GM18508 (cell line): ENCODE measurements around the gene MCAM.

ENCODE experiments used
- ATAC-seq: cut with Tn5 transposase; IDR thresholded peaks from one replicate; pipeline ENCODE4 v1.9.1; 2021; ENCODE audit warnings: moderate number of reproducible peaks; ENCODE audit not compliant: insufficient read depth, unreplicated experiment

MCAM gene

DNA sequence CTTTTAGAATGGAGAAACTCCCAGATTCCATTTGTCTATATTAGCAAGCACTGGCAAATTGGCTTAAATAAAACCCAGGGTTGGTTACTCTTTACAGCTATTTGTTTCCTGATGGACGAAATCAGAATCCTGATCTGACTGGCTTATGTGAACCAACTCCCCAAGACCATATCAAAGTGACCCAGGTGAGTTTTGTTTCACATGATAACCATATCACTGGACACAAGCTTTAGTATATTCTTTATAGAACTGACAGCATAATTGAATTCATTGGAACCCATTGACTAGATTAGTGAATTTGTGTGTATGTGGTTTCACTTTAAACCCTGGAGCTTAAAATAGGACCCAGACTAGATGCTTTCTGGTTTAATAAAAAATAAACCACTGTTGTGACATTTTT lies 39.3 kb downstream of the MCAM start:
- ATAC-seq: no peak

DNA sequence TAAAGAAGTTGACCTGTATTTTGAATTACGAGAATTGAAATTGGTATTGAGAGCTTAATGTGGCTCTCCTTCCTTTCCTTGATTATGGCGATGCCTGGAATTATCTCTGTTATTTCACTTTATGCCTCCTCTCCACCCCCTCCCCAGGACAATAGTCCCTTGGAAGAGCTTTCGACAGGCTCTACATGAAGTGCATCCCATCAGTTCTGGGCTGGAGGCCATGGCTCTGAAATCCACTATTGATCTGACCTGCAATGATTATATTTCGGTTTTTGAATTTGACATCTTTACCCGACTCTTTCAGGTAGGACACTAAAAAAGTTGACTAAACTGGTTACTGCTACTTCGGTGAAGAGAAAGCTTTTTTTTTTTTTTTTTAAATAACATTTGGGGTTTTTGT lies 43.2 kb downstream of the MCAM start:
- no peak for ATAC-seq

DNA sequence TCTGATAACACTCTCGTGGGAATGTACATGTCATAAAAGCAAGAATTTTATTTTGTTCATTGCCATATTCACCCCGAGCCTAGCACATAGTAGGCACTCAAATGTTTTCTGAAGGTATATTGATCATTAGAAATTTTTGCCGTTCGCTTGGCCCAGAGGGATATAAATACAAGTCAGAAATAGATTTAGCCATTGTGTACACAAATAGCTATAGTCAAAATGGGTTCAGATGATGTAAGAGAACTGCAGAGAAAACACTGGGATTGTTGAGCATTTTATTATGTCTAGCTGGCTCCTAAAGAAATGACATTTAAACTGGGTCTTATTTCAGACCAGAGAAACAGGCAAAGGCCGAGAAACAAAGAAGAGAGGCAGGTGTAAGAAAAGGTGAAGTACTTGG lies 49.3 kb downstream of the MCAM start:
- ATAC-seq: no peak

DNA sequence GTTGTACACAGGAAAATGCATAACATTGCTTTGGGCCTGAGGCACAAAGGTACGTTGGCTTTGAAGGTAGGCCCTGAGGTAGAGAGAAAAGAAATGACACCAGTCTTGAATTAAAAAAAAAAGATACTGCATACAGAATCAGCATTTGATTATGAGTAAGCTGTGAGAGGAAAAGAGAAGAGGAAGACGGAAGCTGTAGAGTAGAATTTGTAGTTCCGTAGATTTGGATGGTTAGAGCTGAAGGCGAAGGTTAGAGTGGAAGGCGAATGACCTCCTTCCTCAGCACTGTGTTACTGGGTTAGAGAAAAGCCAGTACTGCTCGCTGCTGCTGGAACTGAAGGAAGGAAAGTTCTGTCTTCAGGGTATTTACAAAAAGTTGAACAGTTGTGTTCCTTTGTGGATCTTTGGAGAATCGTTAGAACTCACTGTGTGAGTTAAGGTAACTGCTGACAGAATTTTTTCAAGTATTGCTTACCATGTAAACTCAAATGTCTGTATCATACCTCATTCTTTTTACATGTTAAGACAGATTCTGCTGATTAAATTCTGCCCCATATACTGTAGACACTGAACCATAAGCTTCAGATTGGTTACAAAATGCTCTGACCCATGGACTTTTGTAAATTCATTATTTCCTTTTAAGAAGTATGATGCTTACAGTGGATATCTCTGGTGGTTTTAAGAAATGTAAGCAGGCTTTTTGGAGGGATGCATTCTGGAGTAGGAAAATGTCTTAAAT lies 50.2 kb downstream of the MCAM start:
- no peak for ATAC-seq

DNA sequence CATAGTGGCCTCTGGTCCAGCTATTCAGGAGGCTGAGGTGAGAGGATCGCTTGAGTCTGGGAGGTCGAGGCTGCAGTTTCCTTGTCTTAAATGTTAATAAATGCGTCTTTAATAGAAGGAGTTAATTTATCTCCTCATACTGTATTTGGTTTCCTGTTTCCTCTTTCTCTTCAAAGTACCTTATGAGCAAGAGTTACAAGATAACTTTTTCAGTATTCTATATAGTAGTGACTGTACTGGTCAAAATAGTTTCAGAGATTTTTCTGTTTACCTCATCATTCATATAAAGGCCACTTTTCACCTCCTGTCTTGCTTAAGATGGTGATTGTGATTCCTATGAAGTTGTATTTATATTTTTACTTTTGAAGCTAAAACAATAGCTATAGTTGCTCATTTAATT lies 50.9 kb downstream of the MCAM start:
- ATAC-seq: no peak

DNA sequence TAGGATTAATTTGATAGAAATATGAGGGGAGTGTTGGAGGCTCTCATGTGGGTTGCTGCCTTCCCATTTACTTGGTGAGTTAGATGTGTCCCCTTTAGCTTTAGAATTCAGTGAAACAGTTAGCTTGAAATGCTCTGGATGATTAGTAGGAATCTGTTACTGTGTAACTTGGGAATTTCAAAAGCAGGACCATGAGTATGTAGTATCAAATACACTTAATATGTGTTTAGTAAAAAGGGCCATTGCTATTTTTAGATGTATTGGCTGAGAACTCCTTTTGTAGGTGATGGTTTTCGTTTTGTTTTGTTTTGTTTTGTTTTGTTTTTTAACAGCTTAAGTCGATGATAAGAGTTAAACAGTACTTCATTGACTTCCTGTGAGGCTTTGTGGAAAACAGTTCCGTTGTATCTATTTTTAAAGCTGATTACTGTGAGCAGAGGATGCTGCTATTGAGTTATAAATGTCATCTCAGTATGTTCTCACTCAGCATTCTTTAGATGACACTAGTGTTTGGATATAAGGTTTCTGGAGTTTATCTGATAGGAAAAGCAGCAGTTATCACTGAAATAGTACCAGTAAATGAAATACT lies 53.5 kb downstream of the MCAM start:
- no peak for ATAC-seq

DNA sequence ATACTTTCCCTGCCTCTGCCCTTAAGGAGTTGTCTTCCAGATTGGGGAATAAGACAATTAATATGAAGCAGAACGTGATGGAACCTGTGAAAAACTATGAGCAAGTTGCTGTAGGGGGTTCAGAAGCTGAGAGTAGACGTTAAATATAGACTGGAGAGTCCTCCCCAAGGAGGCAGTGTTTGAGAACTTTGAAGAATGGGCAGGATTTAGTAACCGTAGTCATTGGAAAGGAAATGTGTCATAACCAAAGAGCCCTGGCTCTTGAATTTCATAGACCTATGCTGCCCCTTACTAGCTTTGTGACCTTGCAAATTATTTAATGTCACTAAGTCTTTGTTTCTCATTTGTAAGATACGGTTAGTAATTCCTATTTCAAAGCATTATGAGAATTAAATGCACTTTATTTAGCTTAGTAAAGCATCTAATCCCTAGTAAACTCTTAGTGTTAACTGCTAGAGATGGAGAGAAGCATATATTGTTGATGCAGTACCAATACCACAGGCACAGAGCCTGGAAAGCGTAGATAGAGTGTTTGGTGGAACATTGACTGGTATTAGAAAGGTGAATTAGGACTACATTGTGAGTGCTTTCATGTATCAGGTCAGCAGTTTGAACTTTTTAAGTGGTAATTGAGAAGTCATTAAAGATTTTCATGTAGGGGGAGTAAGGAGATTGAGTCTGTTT lies 54.1 kb downstream of the MCAM start:
- no peak for ATAC-seq

DNA sequence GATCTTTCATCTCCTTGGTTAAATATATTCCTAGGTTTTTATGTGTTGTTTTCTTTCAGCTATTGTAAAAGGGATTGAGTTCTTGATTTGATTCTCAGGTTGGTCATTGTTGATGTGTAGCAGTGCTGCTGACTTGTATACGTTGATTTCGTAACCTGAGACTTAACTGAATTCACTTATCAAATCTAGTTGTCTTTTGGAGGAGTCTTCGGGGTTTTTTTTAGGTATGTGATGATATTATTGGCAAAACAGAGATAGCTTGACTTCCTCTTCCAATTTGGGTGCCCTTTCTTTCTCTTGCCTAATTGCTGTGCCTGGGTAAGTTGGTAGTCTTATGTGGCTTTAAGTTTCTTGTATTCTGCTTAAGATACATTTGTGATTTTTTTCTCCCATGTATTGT lies 57.9 kb downstream of the MCAM start:
- no peak for ATAC-seq
